Astrocyte of the spinal cord (primary cell): ENCODE data around the gene HAP1.

ENCODE experiments used
- DNase-seq: peaks from one replicate; pipeline ENCODE4 v3.0.0; 2011; ENCODE audit warnings: low read depth, low spot score
- H3K4me3 ChIP-seq: 2 replicates; pipeline ENCODE4 v1.5.1; 2011; ENCODE audit warnings: low read depth, mild to moderate bottlenecking, low read length, moderate library complexity
- in situ Hi-C: cut with HindIII; loops from 2 replicates; pipeline ENCODE4 v1.10.0; 2017; ENCODE audit warnings: low sequenced_read_pairs
- TF ChIP-seq, protein P1 (sequence below): IDR thresholded peaks from 2 replicates; pipeline ENCODE4 v1.5.1; 2012; ENCODE audit warnings: low read depth, mild to moderate bottlenecking, low read length, inconsistent platforms

Gene HAP1

DNA sequence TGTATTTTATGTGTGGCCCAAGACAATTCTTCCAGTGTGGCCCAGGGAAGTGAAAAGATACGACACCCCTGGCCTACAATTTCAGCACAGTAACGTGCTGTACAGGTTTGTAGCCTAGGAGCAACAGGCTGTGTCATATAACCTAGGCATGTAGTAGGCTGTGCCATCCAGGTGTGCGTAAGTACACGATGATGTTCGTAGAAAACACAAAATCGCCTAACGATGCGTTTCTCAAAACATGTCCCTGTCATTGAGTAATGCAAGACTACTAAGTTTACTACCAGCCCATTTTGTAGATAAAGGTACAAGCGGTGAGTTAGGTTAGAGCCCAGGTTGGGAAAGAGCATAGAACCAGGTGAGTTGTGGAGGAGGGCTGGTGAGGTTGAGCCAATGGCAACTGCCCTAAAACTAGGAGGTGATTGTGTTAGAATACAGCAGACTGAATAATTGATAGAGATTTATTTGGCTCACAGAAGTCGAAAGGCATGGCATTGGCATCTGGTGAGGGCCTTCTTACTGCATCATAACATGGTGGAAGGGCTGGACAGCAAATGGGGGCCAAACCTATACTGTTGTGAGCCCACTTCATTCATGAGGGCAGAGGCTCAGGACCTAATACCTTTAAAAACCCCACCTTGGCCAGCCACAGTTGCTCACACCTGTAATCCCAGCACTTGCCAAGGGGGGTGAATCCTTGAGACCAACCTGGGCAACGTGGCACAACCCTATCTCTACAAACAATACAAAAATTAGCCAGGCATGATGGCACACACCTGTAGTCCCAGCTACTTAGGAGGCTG, 41.5 kb downstream of the HAP1 start:
- no peak for DNase-seq
- in situ Hi-C loops: no loop called here
- TF ChIP-seq, protein P1, sequence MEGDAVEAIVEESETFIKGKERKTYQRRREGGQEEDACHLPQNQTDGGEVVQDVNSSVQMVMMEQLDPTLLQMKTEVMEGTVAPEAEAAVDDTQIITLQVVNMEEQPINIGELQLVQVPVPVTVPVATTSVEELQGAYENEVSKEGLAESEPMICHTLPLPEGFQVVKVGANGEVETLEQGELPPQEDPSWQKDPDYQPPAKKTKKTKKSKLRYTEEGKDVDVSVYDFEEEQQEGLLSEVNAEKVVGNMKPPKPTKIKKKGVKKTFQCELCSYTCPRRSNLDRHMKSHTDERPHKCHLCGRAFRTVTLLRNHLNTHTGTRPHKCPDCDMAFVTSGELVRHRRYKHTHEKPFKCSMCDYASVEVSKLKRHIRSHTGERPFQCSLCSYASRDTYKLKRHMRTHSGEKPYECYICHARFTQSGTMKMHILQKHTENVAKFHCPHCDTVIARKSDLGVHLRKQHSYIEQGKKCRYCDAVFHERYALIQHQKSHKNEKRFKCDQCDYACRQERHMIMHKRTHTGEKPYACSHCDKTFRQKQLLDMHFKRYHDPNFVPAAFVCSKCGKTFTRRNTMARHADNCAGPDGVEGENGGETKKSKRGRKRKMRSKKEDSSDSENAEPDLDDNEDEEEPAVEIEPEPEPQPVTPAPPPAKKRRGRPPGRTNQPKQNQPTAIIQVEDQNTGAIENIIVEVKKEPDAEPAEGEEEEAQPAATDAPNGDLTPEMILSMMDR: no peak

DNA sequence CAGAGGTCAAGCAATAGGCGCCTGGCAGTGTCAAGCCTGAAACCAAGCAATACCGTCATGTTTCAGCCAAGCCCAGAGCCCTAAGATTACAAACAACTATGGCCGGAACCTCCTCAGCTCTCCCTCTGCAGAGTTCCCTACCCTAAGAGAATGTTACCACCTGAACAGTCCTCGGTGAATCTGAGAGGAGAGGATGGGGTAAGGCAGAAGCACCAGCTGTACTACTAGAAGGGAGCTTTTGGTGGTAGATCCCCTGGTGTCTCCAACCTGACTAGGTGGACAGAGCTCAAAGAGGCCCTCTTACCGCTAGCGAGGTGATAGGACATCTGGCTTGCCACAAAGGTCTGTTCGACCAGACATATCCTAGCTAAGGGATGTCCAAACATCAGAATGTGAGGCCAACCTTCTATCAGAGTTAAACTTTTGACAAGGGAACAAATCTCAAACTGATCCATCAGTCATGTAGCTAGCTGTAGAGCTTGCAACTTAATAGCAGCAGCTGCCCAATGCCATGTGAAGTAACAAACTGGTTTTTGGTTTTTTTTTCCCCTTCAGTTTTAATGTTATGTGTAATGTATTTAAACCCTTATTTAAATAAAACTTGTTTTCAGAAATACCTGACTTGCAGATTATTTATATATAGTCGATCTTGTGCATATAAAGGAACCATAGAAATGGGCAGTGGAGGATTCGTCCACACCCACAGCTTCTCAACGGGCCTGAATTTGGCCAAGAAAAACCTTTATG, 43.2 kb downstream of the HAP1 start:
- peak overlapping the region; percentile 98 for H3K4me3 ChIP-seq
- in situ Hi-C loops: no loop called here
- DNase-seq: no peak
- TF ChIP-seq, protein P1: no peak

More for the DNA sequence above, 41.5 kb downstream of the HAP1 start:
- H3K4me3 ChIP-seq: no peak overlapping the region

DNA sequence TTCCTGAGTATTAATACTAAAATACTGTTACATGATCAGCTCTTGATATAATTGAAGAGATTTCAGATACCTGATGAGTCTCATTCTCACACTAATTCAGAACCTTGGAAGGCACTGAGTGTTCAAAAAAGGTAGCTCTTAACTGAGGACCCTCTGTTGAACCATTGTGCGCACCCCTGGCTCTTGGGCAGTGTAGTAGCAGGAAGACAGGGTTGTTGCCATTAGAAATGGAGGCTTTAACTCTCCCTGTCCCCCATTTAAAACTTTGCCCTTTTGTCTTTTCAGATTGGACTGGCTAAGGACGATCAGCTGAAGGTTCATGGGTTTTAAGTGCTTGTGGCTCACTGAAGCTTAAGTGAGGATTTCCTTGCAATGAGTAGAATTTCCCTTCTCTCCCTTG, 43.9 kb downstream of the HAP1 start:
- H3K4me3 ChIP-seq: peak overlapping the region; percentile 98
- no peak for DNase-seq
- TF ChIP-seq, protein P1: no peak
- in situ Hi-C loops: no loop called here

DNA sequence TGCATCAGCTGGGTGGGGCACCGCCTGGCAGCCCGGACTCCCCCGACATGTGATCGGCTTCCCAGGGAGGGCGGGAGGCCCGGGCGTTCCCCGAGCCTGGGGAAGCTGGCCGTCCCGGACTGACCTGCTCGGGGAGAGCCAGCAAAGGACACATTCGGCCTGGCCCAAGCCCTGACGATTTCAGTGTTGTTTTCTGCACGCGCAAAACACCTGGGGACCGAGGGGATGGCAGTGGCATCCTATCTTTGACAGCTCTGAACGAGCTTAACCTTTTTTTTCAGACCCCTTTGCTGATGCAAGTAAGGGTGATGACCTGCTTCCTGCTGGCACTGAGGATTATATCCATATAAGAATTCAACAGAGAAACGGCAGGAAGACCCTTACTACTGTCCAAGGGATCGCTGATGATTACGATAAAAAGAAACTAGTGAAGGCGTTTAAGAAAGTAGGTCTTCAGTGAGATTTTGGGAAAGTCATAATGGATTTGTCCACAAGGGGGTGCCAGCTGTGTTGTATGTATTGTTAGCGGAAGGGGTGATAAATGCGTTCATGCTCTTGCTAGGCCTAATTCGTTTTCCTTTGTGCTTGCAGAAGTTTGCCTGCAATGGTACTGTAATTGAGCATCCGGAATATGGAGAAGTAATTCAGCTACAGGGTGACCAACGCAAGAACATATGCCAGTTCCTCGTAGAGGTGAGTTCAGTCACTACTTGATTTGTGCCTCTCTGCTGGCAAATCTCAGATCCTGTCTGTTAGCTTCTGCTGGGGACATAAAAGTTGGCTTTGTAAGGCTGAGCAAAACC, 44.7 kb downstream of the HAP1 start:
- peak overlapping the region; percentile 98 for H3K4me3 ChIP-seq
- TF ChIP-seq, protein P1: peak; percentile 67
- peak; percentile 76 for DNase-seq
- in situ Hi-C loops: no loop called here

DNA sequence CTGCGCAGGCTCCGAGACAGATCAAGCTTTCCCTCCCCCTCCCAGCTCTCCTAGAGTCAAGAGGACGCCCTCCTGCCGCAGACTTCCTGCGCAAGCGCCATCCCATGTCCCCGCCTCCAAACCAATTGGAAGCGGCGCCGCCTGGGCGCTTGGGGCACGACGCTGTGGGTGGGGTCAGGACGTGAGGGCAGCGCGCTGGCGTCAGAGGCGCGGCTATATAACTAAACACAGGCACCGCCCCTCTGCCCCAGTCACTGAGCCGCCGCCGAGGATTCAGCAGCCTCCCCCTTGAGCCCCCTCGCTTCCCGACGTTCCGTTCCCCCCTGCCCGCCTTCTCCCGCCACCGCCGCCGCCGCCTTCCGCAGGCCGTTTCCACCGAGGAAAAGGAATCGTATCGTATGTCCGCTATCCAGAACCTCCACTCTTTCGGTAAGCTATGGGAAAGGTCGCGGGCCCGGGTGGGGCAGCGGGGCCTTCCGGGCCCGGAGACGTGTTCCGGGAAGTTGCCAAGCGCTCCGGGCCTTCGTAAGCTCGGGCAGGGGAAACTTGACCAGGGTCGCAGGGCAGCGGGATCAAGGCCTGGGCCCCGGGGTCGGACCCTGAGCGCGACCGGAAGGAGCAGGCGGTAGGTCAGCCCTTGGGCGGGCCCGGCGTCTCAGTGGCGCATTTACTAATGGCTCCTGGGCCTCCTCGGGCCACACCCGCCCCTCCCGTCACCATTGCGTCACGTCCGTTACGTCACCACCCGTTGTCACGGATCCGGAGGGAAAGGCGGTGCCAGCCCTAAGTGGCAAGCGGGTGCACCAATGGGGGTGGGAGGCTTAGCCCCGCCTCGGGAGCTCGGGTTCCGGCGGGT, 45.6 kb downstream of the HAP1 start, which contains the start of gene EIF1:
Gene EIF1, plus strand, starts transcription at position 245 of the 856 bp plus-strand sequence. Its CDS starts 154 bp downstream, at position 399.
- peak; percentile 100 for DNase-seq
- peak within 1 kb of the TSS; percentile 98 for H3K4me3 ChIP-seq
- TF ChIP-seq, protein P1: no peak
- in situ Hi-C loops: no loop called here
